Mesenchymal stem cell (in vitro differentiated cells and primary cell): ENCODE measurements around the gene SVEP1.

ENCODE experiments used
- DNase-seq: peaks from one replicate; pipeline ENCODE4 v3.0.0-alpha.2; 2013
- H2AFZ ChIP-seq: one replicate; pipeline ENCODE4 v1.6.1; 2013; ENCODE audit warnings: low read depth, mild to moderate bottlenecking, control low read depth, inconsistent platforms, low read length, moderate library complexity
- H2AK5ac ChIP-seq: 2 replicates; pipeline ENCODE4 v1.6.1; 2013; ENCODE audit warnings: low read length, moderate library complexity, mild to moderate bottlenecking, inconsistent platforms; ENCODE audit not compliant: severe bottlenecking
- H2BK120ac ChIP-seq: one replicate; pipeline ENCODE4 v1.6.1; 2013; ENCODE audit warnings: low read depth, mild to moderate bottlenecking, inconsistent platforms, low read length, moderate library complexity
- H2BK12ac ChIP-seq, 2 experiments: one replicate each; pipeline ENCODE4 v1.6.1; 2013; ENCODE audit warnings: inconsistent platforms in 2 of 2, low read length in 2 of 2, mild to moderate bottlenecking in 2 of 2, moderate library complexity in 2 of 2, control low read depth in 1 of 2
- H2BK15ac ChIP-seq: one replicate; pipeline ENCODE4 v1.6.1; 2013; ENCODE audit warnings: mild to moderate bottlenecking, low read depth, inconsistent platforms; ENCODE audit not compliant: poor library complexity, severe bottlenecking
- H2BK5ac ChIP-seq: 2 replicates; pipeline ENCODE4 v1.6.1; 2013; ENCODE audit warnings: low read depth, mild to moderate bottlenecking, low read length, control low read depth, inconsistent platforms; ENCODE audit not compliant: poor library complexity, severe bottlenecking
- H3K14ac ChIP-seq, 2 experiments: one replicate each; pipeline ENCODE4 v1.6.1; 2013; ENCODE audit warnings: inconsistent platforms in 2 of 2, low read length in 2 of 2, control low read depth in 1 of 2, mild to moderate bottlenecking in 1 of 2, moderate library complexity in 1 of 2
- H3K18ac ChIP-seq, 2 experiments: one replicate each; pipeline ENCODE4 v1.6.1; 2013; ENCODE audit warnings: inconsistent platforms in 2 of 2, low read length in 2 of 2, control low read depth in 1 of 2, low read depth in 1 of 2, mild to moderate bottlenecking in 1 of 2
- H3K23ac ChIP-seq, 2 experiments: one replicate each; pipeline ENCODE4 v1.6.1; 2013; ENCODE audit warnings: inconsistent platforms in 2 of 2, low read length in 2 of 2, mild to moderate bottlenecking in 2 of 2, moderate library complexity in 2 of 2, control low read depth in 1 of 2
- H3K27ac ChIP-seq: 2 replicates; pipeline ENCODE4 v1.5.1; 2013; ENCODE audit warnings: mild to moderate bottlenecking, moderate library complexity, low read length, control low read depth, inconsistent platforms; ENCODE audit not compliant: poor library complexity, severe bottlenecking
- H3K27me3 ChIP-seq, 2 experiments: 2 replicates each; pipeline versions ENCODE4 v1.6.1 to v1.7.0; 2013; ENCODE audit warnings: low read length in 2 of 2, mild to moderate bottlenecking in 2 of 2, moderate library complexity in 2 of 2, control low read depth in 1 of 2, inconsistent platforms in 1 of 2; ENCODE audit not compliant: control insufficient read depth in 1 of 2, insufficient read depth in 1 of 2
- H3K36me3 ChIP-seq, 2 experiments: 2 replicates each; pipeline versions ENCODE4 v1.6.1 to v1.7.0; 2013; ENCODE audit warnings: low read length in 2 of 2, control low read depth in 1 of 2, inconsistent platforms in 1 of 2, low read depth in 1 of 2, mild to moderate bottlenecking in 1 of 2; ENCODE audit not compliant: insufficient read depth in 2 of 2, control insufficient read depth in 1 of 2
- H3K4ac ChIP-seq, 2 experiments: one replicate each; pipeline ENCODE4 v1.6.1; 2013; ENCODE audit warnings: inconsistent platforms in 2 of 2, low read length in 2 of 2, mild to moderate bottlenecking in 2 of 2, moderate library complexity in 2 of 2, control low read depth in 1 of 2, low read depth in 1 of 2
- H3K4me1 ChIP-seq: 2 replicates; pipeline ENCODE4 v1.6.1; 2013; ENCODE audit warnings: low read depth, low read length, control low read depth; ENCODE audit not compliant: control insufficient read depth, insufficient read depth
- H3K4me2 ChIP-seq: 2 replicates; pipeline ENCODE4 v1.6.1; 2013; ENCODE audit warnings: low read length, mild to moderate bottlenecking, inconsistent platforms; ENCODE audit not compliant: poor library complexity, severe bottlenecking
- H3K4me3 ChIP-seq, 2 experiments: 2 replicates each; pipeline versions ENCODE4 v1.5.1 to v1.7.0; 2013; ENCODE audit warnings: low read length in 2 of 2, mild to moderate bottlenecking in 2 of 2, control low read depth in 1 of 2, low read depth in 1 of 2; ENCODE audit not compliant: insufficient read depth in 1 of 2
- H3K79me1 ChIP-seq: replicated peaks from 2 replicates; pipeline ENCODE4 v1.6.1; 2013; ENCODE audit warnings: mild to moderate bottlenecking, control low read depth, low read length, inconsistent platforms; ENCODE audit not compliant: poor library complexity, severe bottlenecking
- H3K9ac ChIP-seq: 2 replicates; pipeline ENCODE4 v1.7.0; 2013; ENCODE audit warnings: mild to moderate bottlenecking, low read length, moderate library complexity
- H3K9me3 ChIP-seq: 2 replicates; pipeline ENCODE4 v1.7.0; 2013; ENCODE audit warnings: mild to moderate bottlenecking, low read length; ENCODE audit not compliant: control insufficient read depth
- H4K8ac ChIP-seq: one replicate; pipeline ENCODE4 v1.6.1; 2013; ENCODE audit warnings: inconsistent platforms, mild to moderate bottlenecking, low read length, moderate library complexity
- H4K91ac ChIP-seq: one replicate; pipeline ENCODE4 v1.6.1; 2013; ENCODE audit warnings: mild to moderate bottlenecking, low read length, inconsistent platforms
- WGBS: methylation state at CpG from one replicate; pipeline ENCODE4 v1.1.7; 2013; ENCODE audit warnings: mixed read lengths; 5-methylcytosine and 5-hydroxymethylcytosine counted together

The SVEP1 gene

DNA sequence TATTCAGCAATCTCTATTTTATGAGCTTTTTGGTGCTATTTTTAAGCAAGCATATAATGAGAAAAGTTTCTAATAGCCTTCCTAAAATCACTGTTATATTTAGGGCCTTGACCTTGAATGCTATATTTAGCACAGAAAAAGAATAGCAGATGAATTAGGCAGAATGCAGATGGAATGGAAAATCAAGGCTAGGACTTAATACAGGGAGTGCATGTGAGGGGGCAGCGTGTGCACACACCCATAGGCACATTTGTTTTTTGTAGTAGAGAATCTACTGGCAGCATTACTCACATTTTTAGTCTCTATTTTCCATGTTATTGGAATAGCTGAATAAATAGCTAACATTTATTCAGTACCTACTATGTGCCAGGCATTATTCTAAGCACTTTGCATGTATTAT, 79.9 kb downstream of the SVEP1 start:
- no peak overlapping the region for H3K14ac ChIP-seq
- no peak overlapping the region for H2BK120ac ChIP-seq
- H3K4me2 ChIP-seq = no peak overlapping the region
- no peak overlapping the region for H4K8ac ChIP-seq
- no peak overlapping the region for H3K4me3 ChIP-seq
- WGBS = no CpG with 5 or more reads among the region's 1 CpG
- H2AFZ ChIP-seq = no peak overlapping the region
- no peak overlapping the region for H2BK12ac ChIP-seq
- H3K23ac ChIP-seq = no peak overlapping the region
- no peaks in the 10 kb centered on the region for H3K27me3 ChIP-seq
- peaks cover 0 to 64% of the 10 kb centered on the region in 2 experiments for H3K36me3 ChIP-seq
- no peak overlapping the region for H3K4ac ChIP-seq
- no peaks in the 10 kb centered on the region for H3K4me1 ChIP-seq
- no peak overlapping the region for H3K27ac ChIP-seq
- no peak overlapping the region for H2AK5ac ChIP-seq
- no peak for DNase-seq
- H2BK5ac ChIP-seq = no peak overlapping the region
- H4K91ac ChIP-seq = no peak overlapping the region
- no peak overlapping the region for H3K9ac ChIP-seq
- H3K79me1 ChIP-seq = no peaks in the 10 kb centered on the region
- H2BK15ac ChIP-seq = no peak overlapping the region
- no peak overlapping the region for H3K18ac ChIP-seq
- H3K9me3 ChIP-seq = peaks cover 4% of the 10 kb centered on the region

DNA sequence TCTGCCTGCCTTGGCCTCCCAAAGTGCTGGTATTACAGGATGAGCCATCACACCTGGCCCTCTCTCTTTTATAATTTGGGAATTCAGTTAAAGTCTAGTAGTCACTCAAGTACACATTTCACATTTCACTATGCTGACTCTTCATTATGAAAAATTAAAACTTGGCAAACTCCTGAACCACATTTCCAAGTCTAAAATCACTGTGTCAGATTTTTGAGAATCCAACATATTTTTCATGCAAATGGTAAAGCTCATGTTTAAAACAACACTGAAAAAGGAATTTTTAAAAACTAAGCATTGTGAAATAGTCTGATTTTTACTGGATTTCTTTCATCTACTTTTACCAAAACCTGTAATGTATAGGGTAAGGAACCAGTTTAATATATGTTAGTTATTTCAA, 92.3 kb downstream of the SVEP1 start:
- Histone ChIP-seq H3K4me2 (no peak overlapping the region), H4K91ac (no peak overlapping the region), H3K14ac (no peak overlapping the region), H4K8ac (no peak overlapping the region), H3K36me3 (peaks cover 0 to 52% of the 10 kb centered on the region in 2 experiments), H3K9ac (no peak overlapping the region), H3K23ac (no peak overlapping the region), H3K4me3 (no peak overlapping the region), H2AK5ac (no peak overlapping the region), H2BK15ac (no peak overlapping the region), H3K27me3 (no peaks in the 10 kb centered on the region), H2BK12ac (no peak overlapping the region), H2BK5ac (no peak overlapping the region), H3K79me1 (no peaks in the 10 kb centered on the region), H3K4ac (no peak overlapping the region), H3K4me1 (no peaks in the 10 kb centered on the region), H2BK120ac (no peak overlapping the region), H3K9me3 (no peaks in the 10 kb centered on the region), H3K27ac (no peak overlapping the region), H3K18ac (no peak overlapping the region), H2AFZ (no peak overlapping the region)
- no peak for DNase-seq

DNA sequence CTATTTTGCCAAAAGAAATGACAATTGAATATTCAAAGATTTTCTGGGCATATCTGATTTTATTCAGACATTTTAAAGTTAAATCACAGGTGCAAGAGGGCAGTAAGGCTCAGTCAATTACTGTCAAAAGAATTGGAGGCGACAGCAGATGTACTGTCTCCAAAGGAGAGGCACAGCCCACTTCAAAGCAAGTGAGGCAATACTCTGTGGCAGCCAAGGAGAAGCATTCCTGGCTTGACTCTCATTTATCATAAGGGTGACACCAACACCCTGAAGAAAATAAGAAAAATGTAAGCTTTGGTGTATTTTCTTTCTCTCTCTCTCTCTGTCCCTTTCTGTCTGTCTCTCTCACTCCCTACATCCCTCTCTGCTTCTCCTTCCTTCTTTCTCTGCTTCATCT, 93.3 kb downstream of the SVEP1 start:
- Histone ChIP-seq H2AFZ (no peak overlapping the region), H3K27ac (no peak overlapping the region)
- WGBS = 94% methylated on average over 1 of the region's 1 CpG

DNA sequence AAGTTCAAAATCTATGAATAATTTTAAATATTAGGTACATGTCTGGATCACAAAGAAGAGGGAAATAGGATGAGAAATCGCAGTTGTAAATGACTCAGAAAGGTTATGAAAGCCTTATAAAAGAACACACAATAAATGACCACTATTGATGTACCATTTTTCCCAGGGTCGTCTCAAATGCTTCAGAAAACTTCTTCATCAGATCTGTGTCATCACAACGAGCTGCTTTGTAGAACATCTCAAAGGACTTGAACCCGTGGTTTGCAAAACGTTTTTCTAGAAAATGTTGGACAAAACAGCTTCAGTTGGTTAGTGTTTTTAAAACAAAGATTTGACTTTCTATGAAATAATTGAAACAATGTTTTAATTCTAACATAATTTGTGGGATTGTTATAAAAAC, 100.1 kb downstream of the SVEP1 start:
- Histone ChIP-seq H3K36me3 (peaks cover 0 to 66% of the 10 kb centered on the region in 2 experiments), H2AK5ac (no peak overlapping the region)
- DNase-seq = no peak

More for the DNA sequence above, 93.3 kb downstream of the SVEP1 start:
- H2BK120ac ChIP-seq = no peak overlapping the region
- no peak overlapping the region for H2BK15ac ChIP-seq
- H3K9ac ChIP-seq = no peak overlapping the region
- H3K4ac ChIP-seq = no peak overlapping the region
- no peak overlapping the region for H4K91ac ChIP-seq
- H3K79me1 ChIP-seq = no peaks in the 10 kb centered on the region
- H4K8ac ChIP-seq = no peak overlapping the region
- no peak for DNase-seq
- no peak overlapping the region for H3K4me3 ChIP-seq
- no peak overlapping the region for H3K23ac ChIP-seq
- no peaks in the 10 kb centered on the region for H3K9me3 ChIP-seq
- no peak overlapping the region for H2BK12ac ChIP-seq
- no peak overlapping the region for H3K4me2 ChIP-seq
- H3K18ac ChIP-seq = no peak overlapping the region
- no peaks in the 10 kb centered on the region for H3K4me1 ChIP-seq
- no peak overlapping the region for H2BK5ac ChIP-seq
- no peak overlapping the region for H2AK5ac ChIP-seq
- no peaks in the 10 kb centered on the region for H3K27me3 ChIP-seq
- H3K36me3 ChIP-seq = peaks cover 0 to 58% of the 10 kb centered on the region in 2 experiments
- H3K14ac ChIP-seq = no peak overlapping the region

More for the DNA sequence above, 100.1 kb downstream of the SVEP1 start:
- Histone ChIP-seq H4K91ac (no peak overlapping the region), H3K27me3 (no peaks in the 10 kb centered on the region), H3K4me2 (no peak overlapping the region), H3K23ac (no peak overlapping the region), H3K79me1 (no peaks in the 10 kb centered on the region), H2BK120ac (no peak overlapping the region), H2BK12ac (no peak overlapping the region), H2BK5ac (no peak overlapping the region), H3K4ac (no peak overlapping the region), H3K14ac (no peak overlapping the region), H3K27ac (no peak overlapping the region), H3K18ac (no peak overlapping the region), H2AFZ (no peak overlapping the region), H2BK15ac (no peak overlapping the region), H3K4me1 (no peaks in the 10 kb centered on the region), H3K9me3 (no peaks in the 10 kb centered on the region), H3K9ac (no peak overlapping the region), H3K4me3 (no peak overlapping the region), H4K8ac (no peak overlapping the region)
- 100% methylated on average over 2 of the region's 5 CpGs for WGBS
